Measurements from ENCODE around the gene ATAD1.

GRCh38 chr10:87706731-87707130 is 111.3 kb downstream of the ATAD1 start:
- no peak for TF ChIP-seq EZH2 (IDR thresholded peaks at IDR 0.05; ENCODE audit: low read depth)
- TF ChIP-seq CTCF (conservative IDR thresholded peaks at IDR 0.05) = no peak
